IMR-90 (cell line): ENCODE measurements around the gene CKLF. TPM values are rescaled to one million over a fixed set of nuclear protein-coding genes. Genes with fewer than 3 reads are reported as not detected.

Experiments used
- ATAC-seq: fragments of 200-7000 bp; cut with Tn5 transposase; 2 replicates; pipeline ENCODE4 v1.9.1; 2020; ENCODE audit warnings: low read depth, mild to moderate bottlenecking, moderate library complexity
- BruUV-seq: library from RNA; stranded (reverse); fragments of 400-500 nt; replicated peaks from 2 replicates; lab custom pipeline; 2021; lab: Mats Ljungman, UMichigan
- CTCF ChIA-PET: fragments of 300-600 bp; formaldehyde crosslinking; extraction: SDS; loops from one replicate; lab custom pipeline; 2021; ENCODE audit warnings: antibody characterized with exemption; lab: Yijun Ruan, JAX
- POLR2A ChIA-PET: fragments of 300-600 bp; sonication (Branson Sonifier 250); formaldehyde crosslinking; loops from one replicate; lab custom pipeline; 2022; ENCODE audit warnings: antibody characterized with exemption; ENCODE audit not compliant: unreplicated experiment; lab: Charles Lee
- DNase-seq: peaks from one replicate; pipeline ENCODE4 v3.0.0; 2013
- H2AFZ ChIP-seq: replicated peaks from 2 replicates; pipeline ENCODE3; 2013; ENCODE audit warnings: low read length, mild to moderate bottlenecking; ENCODE audit not compliant: poor library complexity
- H2AK5ac ChIP-seq: 2 replicates; pipeline ENCODE4 v1.6.1; 2013; ENCODE audit warnings: low read depth, low read length, inconsistent platforms
- H2AK9ac ChIP-seq: replicated peaks from 2 replicates; pipeline ENCODE3; 2013; ENCODE audit warnings: mild to moderate bottlenecking, low read depth, low read length, moderate library complexity; ENCODE audit not compliant: poor library complexity
- H2BK120ac ChIP-seq: 2 replicates; pipeline ENCODE4 v1.6.1; 2013; ENCODE audit warnings: low read depth, low read length, inconsistent platforms
- H2BK15ac ChIP-seq: 3 replicates; pipeline ENCODE4 v1.6.1; 2013; ENCODE audit warnings: low read depth, low read length, inconsistent platforms
- H2BK20ac ChIP-seq: 2 replicates; pipeline ENCODE4 v1.6.1; 2013; ENCODE audit warnings: low read depth, mild to moderate bottlenecking, inconsistent platforms, low read length, moderate library complexity
- H2BK5ac ChIP-seq: 2 replicates; pipeline ENCODE4 v1.6.1; 2013; ENCODE audit warnings: mild to moderate bottlenecking, low read depth, low read length, inconsistent platforms; ENCODE audit not compliant: poor library complexity, severe bottlenecking
- H3K14ac ChIP-seq: replicated peaks from 2 replicates; pipeline ENCODE4 v1.6.1; 2013; ENCODE audit warnings: low read depth, low read length, inconsistent platforms
- H3K18ac ChIP-seq: 2 replicates; pipeline ENCODE4 v1.6.1; 2013; ENCODE audit warnings: low read depth, low read length, control low read depth
- H3K23ac ChIP-seq: 2 replicates; pipeline ENCODE4 v1.6.1; 2013; ENCODE audit warnings: low read depth, low read length, inconsistent platforms
- H3K27ac ChIP-seq: 2 replicates; pipeline ENCODE4 v1.5.1; 2013; ENCODE audit warnings: mild to moderate bottlenecking, control low read depth, low read length; ENCODE audit not compliant: insufficient read depth
- H3K27me3 ChIP-seq: 2 replicates; pipeline ENCODE4 v1.6.1; 2013; ENCODE audit warnings: low read length; ENCODE audit not compliant: control insufficient read depth, insufficient read depth
- H3K36me3 ChIP-seq: 2 replicates; pipeline ENCODE4 v1.6.1; 2013; ENCODE audit warnings: low read length, mixed read lengths; ENCODE audit not compliant: control insufficient read depth, insufficient read depth
- H3K4ac ChIP-seq: 2 replicates; pipeline ENCODE4 v1.6.1; 2013; ENCODE audit warnings: low read depth, low read length, inconsistent platforms
- H3K4me1 ChIP-seq: 2 replicates; pipeline ENCODE4 v1.6.1; 2013; ENCODE audit warnings: low read length, mixed read lengths; ENCODE audit not compliant: control insufficient read depth, insufficient read depth
- H3K4me2 ChIP-seq: 2 replicates; pipeline ENCODE4 v1.6.1; 2013; ENCODE audit warnings: low read depth, mild to moderate bottlenecking, control low read depth, low read length, moderate library complexity
- H3K4me3 ChIP-seq: 2 replicates; pipeline ENCODE4 v1.5.1; 2013; ENCODE audit warnings: low read depth, mild to moderate bottlenecking, control low read depth, low read length, moderate library complexity; ENCODE audit not compliant: insufficient read depth
- H3K56ac ChIP-seq: 2 replicates; pipeline ENCODE4 v1.6.1; 2013; ENCODE audit warnings: low read length, inconsistent platforms; ENCODE audit not compliant: insufficient read depth; ENCODE audit errors: extremely low read depth
- H3K79me1 ChIP-seq, 2 experiments: 2 replicates each; pipeline ENCODE4 v1.6.1; 2013; ENCODE audit warnings: low read length in 2 of 2, inconsistent platforms in 1 of 2, low read depth in 1 of 2
- H3K9ac ChIP-seq: 2 replicates; pipeline ENCODE4 v1.6.1; 2013; ENCODE audit warnings: low read depth, low read length, control low read depth
- H3K9me1 ChIP-seq: 2 replicates; pipeline ENCODE4 v1.6.1; 2013; ENCODE audit warnings: low read length, inconsistent platforms; ENCODE audit not compliant: insufficient read depth
- H3K9me3 ChIP-seq: 2 replicates; pipeline ENCODE4 v1.6.1; 2013; ENCODE audit warnings: low read length; ENCODE audit not compliant: control insufficient read depth, insufficient read depth
- H4K20me1 ChIP-seq: 2 replicates; pipeline ENCODE4 v1.6.1; 2013; ENCODE audit warnings: low read length, inconsistent platforms; ENCODE audit not compliant: insufficient read depth
- H4K5ac ChIP-seq: 2 replicates; pipeline ENCODE4 v1.6.1; 2013; ENCODE audit warnings: mild to moderate bottlenecking, low read depth, low read length, control low read depth
- H4K8ac ChIP-seq, 2 experiments: 2 replicates each; pipeline ENCODE4 v1.6.1; 2013; ENCODE audit warnings: low read depth in 2 of 2, low read length in 2 of 2, control low read depth in 1 of 2, inconsistent platforms in 1 of 2
- H4K91ac ChIP-seq: 2 replicates; pipeline ENCODE4 v1.6.1; 2013; ENCODE audit warnings: low read depth, low read length, inconsistent platforms; ENCODE audit not compliant: insufficient read depth
- CEBPB ChIP-seq: IDR thresholded peaks from 2 replicates; pipeline ENCODE4 v1.6.1; 2012; ENCODE audit warnings: low read depth, low read length, improper control_type of control experiment
- CHD1 ChIP-seq: IDR thresholded peaks from 2 replicates; pipeline ENCODE4 v1.6.1; 2012; ENCODE audit warnings: low read depth, low read length, improper control_type of control experiment
- FOS ChIP-seq: fragments of 150-350 bp; IDR thresholded peaks from 2 replicates; pipeline ENCODE4 v1.6.1; 2016; ENCODE audit warnings: low read depth, low read length
- MAFK ChIP-seq: IDR thresholded peaks from 2 replicates; pipeline ENCODE4 v1.6.1; 2012; ENCODE audit warnings: low read depth, low read length, improper control_type of control experiment
- MAZ ChIP-seq: IDR thresholded peaks from 2 replicates; pipeline ENCODE4 v1.6.1; 2012; ENCODE audit warnings: low read depth, mild to moderate bottlenecking, low read length, improper control_type of control experiment, moderate library complexity, borderline replicate concordance
- MXI1 ChIP-seq: IDR thresholded peaks from 2 replicates; pipeline ENCODE4 v1.6.1; 2012; ENCODE audit warnings: low read depth, mild to moderate bottlenecking, low read length, moderate library complexity, borderline replicate concordance
- NFE2L2 ChIP-seq: fragments of 150-350 bp; IDR thresholded peaks from 2 replicates; pipeline ENCODE4 v1.6.1; 2016; ENCODE audit warnings: low read depth, mild to moderate bottlenecking, low read length
- POLR2A ChIP-seq: IDR thresholded peaks from 2 replicates; pipeline ENCODE4 v1.6.1; 2012; ENCODE audit warnings: mild to moderate bottlenecking, low read depth, low read length
- RFX5 ChIP-seq: IDR thresholded peaks from 2 replicates; pipeline ENCODE4 v1.8.0; 2012; ENCODE audit warnings: low read depth, mild to moderate bottlenecking, low read length, moderate library complexity
- WGBS, 2 experiments: methylation state at CpG; one replicate each; pipeline versions ENCODE4 v1.1.5 to v1.1.7; 2013; ENCODE audit warnings: missing lambda C conversion rate in 2 of 2; ENCODE audit not compliant: insufficient read length in 1 of 2; ENCODE audit errors: extremely low coverage in 2 of 2; 5-methylcytosine and 5-hydroxymethylcytosine counted together
- dilution Hi-C: fragments of 300-500 bp; cut with HindIII; formaldehyde crosslinking; loops from one replicate; pipeline ENCODE4 v1.14.3; 2018; ENCODE audit warnings: low sequenced_read_pairs; ENCODE audit not compliant: unreplicated experiment
- in situ Hi-C: fragments of 300-500 bp; cut with MboI; formaldehyde crosslinking; loops from 3 replicates; pipeline ENCODE4 v1.14.3; 2019; ENCODE audit warnings: low sequenced_read_pairs, inconsistent platforms, mixed read lengths
- intact Hi-C: fragments of 100-400 bp; cut with micrococcal nuclease; formaldehyde crosslinking; loops from 2 replicates; pipeline ENCODE4 v1.10.0; 2022
- polyA plus RNA-seq, 3 experiments: library from polyadenylated mRNA; depleted of rRNA; stranded (reverse); fragments of >200 nt; gene quantifications; 2 replicates each; pipeline ENCODE4 v1.2.3, GENCODE V29; 2012; ENCODE audit warnings: low replicate concordance in 1 of 3
- total RNA-seq: library from RNA; depleted of rRNA; stranded (reverse); fragments of >200 nt; gene quantifications from 2 replicates; pipeline ENCODE4 v1.2.3, GENCODE V29; 2012
- TF ChIP-seq, protein P1 (sequence below): fragments of 150-350 bp; IDR thresholded peaks from 2 replicates; pipeline ENCODE4 v1.6.1; 2016; ENCODE audit warnings: low read depth, mild to moderate bottlenecking, low read length, moderate library complexity, borderline replicate concordance
- TF ChIP-seq, protein P2 (sequence below): conservative IDR thresholded peaks from 2 replicates; pipeline ENCODE4 v1.5.1; 2012; ENCODE audit warnings: mild to moderate bottlenecking, low read depth, low read length, improper control_type of control experiment
- TF ChIP-seq, protein P3 (sequence below): fragments of 150-350 bp; IDR thresholded peaks from 2 replicates; pipeline ENCODE4 v1.6.1; 2017; ENCODE audit warnings: mild to moderate bottlenecking, antibody characterized with exemption, low read length, low read depth

Gene CKLF
- total and polyA plus RNA-seq, 2 of the 4 experiments (the other 2 are of a cell fraction) = 60.8 to 92.2 TPM

DNA sequence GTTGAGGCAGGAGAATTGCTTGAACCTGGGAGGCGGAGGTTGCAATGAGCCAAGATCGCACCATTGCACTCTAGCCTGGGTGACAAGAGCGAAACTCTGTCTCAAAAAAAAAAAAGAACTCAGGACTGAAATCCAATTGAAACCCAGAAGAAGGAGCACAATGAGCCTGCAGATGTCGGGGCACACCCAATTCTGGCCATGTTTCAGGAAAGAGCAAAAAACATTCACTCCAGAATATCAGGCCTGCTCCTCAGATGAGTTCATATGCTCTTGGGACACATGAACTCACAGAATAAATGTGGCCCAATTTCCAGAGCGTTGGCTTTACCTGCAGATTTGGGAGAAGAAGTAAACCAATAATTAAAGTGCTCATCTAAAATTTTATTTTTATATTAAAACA is 23.9 kb downstream of the CKLF start:
- Histone ChIP-seq H3K79me1 (no peaks in the 10 kb centered on the region), H3K27ac (no peak overlapping the region), H3K23ac (no peak overlapping the region), H4K20me1 (no peaks in the 10 kb centered on the region; the same call in 1 of the 2 replicates), H2BK20ac (no peak overlapping the region), H4K91ac (no peak overlapping the region), H2AK9ac (no peak overlapping the region), H3K18ac (no peak overlapping the region), H3K56ac (no peak overlapping the region), H3K4me1 (peaks cover 12% of the 10 kb centered on the region), H3K4me2 (no peak overlapping the region), H2BK15ac (no peak overlapping the region), H2AK5ac (no peak overlapping the region), H4K8ac (no peak overlapping the region), H4K5ac (no peak overlapping the region), H3K36me3 (peaks cover 2% of the 10 kb centered on the region; the same call in 1 of the 2 replicates), H2BK5ac (no peak overlapping the region), H2AFZ (no peak overlapping the region), H3K9me1 (peaks cover 4% of the 10 kb centered on the region), H2BK120ac (no peak overlapping the region), H3K9me3 (no peaks in the 10 kb centered on the region), H3K9ac (no peak overlapping the region), H3K27me3 (peaks cover 19% of the 10 kb centered on the region), H3K4ac (no peak overlapping the region), H3K14ac (no peak overlapping the region), H3K4me3 (no peak overlapping the region)
- intact Hi-C loops = no loop called here
- ATAC-seq (no peak), DNase-seq (no peak)
- in situ Hi-C loops = no loop called here
- CTCF ChIA-PET = no interaction called here
- WGBS, 2 experiments = 100% methylated on average over 2 of the region's 5 CpGs; no CpG with 5 or more reads in 1 of the 2 experiments
- TF ChIP-seq CHD1 (no peak), POLR2A (no peak), NFE2L2 (no peak), MXI1 (no peak), MAZ (no peak), FOS (no peak), MAFK (no peak), RFX5 (no peak), CEBPB (no peak)
- TF ChIP-seq, protein P1, sequence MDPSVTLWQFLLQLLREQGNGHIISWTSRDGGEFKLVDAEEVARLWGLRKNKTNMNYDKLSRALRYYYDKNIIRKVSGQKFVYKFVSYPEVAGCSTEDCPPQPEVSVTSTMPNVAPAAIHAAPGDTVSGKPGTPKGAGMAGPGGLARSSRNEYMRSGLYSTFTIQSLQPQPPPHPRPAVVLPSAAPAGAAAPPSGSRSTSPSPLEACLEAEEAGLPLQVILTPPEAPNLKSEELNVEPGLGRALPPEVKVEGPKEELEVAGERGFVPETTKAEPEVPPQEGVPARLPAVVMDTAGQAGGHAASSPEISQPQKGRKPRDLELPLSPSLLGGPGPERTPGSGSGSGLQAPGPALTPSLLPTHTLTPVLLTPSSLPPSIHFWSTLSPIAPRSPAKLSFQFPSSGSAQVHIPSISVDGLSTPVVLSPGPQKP = no peak
- TF ChIP-seq, protein P2, sequence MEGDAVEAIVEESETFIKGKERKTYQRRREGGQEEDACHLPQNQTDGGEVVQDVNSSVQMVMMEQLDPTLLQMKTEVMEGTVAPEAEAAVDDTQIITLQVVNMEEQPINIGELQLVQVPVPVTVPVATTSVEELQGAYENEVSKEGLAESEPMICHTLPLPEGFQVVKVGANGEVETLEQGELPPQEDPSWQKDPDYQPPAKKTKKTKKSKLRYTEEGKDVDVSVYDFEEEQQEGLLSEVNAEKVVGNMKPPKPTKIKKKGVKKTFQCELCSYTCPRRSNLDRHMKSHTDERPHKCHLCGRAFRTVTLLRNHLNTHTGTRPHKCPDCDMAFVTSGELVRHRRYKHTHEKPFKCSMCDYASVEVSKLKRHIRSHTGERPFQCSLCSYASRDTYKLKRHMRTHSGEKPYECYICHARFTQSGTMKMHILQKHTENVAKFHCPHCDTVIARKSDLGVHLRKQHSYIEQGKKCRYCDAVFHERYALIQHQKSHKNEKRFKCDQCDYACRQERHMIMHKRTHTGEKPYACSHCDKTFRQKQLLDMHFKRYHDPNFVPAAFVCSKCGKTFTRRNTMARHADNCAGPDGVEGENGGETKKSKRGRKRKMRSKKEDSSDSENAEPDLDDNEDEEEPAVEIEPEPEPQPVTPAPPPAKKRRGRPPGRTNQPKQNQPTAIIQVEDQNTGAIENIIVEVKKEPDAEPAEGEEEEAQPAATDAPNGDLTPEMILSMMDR = no peak
- TF ChIP-seq, protein P3, sequence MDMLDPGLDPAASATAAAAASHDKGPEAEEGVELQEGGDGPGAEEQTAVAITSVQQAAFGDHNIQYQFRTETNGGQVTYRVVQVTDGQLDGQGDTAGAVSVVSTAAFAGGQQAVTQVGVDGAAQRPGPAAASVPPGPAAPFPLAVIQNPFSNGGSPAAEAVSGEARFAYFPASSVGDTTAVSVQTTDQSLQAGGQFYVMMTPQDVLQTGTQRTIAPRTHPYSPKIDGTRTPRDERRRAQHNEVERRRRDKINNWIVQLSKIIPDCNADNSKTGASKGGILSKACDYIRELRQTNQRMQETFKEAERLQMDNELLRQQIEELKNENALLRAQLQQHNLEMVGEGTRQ = no peak
- POLR2A ChIA-PET = no interaction called here
- dilution Hi-C loops = no loop called here
- no TSS peak for BruUV-seq
